Muscle of back (tissue), 13 donors: ENCODE results near the gene NOCT. TPM values are rescaled to one million over a fixed set of nuclear protein-coding genes. Genes with fewer than 3 reads are reported as not detected.
A peak's percentile ranks its signal among the peaks of the same experiment; 100 is the strongest.
"Not testable (repeated sequence)": the region's sequence is repeated elsewhere in the genome, so short reads cannot be mapped to it uniquely, and the experiment has no call there.

Experiments used
- DNase-seq, 3 donors: peaks; one replicate each; pipeline versions ENCODE4 v3.0.0 to v3.0.0-alpha.2; 2013
- long read RNA-seq, 9 donors: transcript quantifications; one replicate each; lab custom pipeline, GENCODE V29; 2026
- polyA plus RNA-seq, 10 donors: library from polyadenylated mRNA; unstranded; fragments of 120-200 nt; gene quantifications; one replicate each; pipeline ENCODE4 v1.2.1, GENCODE V29; 2013; ENCODE audit not compliant: insufficient read length in 10 of 10

NOCT gene, protein sequence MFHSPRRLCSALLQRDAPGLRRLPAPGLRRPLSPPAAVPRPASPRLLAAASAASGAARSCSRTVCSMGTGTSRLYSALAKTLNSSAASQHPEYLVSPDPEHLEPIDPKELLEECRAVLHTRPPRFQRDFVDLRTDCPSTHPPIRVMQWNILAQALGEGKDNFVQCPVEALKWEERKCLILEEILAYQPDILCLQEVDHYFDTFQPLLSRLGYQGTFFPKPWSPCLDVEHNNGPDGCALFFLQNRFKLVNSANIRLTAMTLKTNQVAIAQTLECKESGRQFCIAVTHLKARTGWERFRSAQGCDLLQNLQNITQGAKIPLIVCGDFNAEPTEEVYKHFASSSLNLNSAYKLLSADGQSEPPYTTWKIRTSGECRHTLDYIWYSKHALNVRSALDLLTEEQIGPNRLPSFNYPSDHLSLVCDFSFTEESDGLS
- polyA plus RNA-seq: 1 to 10 TPM; 2.9 to 4.5 (median 3.7) TPM
- long read RNA-seq, donor 1: 0 reads
- long read RNA-seq, donor 2, partial matches to known transcripts: 0 of 1 reads
- long read RNA-seq, donor 2, other reads (novel, unspliced or antisense): 0 of 1 reads
- long read RNA-seq, donor 3: 0 reads
- long read RNA-seq, donor 4, partial matches to known transcripts: 0 of 1 reads
- long read RNA-seq, donor 4, other reads (novel, unspliced or antisense): 0 of 1 reads
- long read RNA-seq, donor 5: 0 reads
- long read RNA-seq, donor 6, partial matches to known transcripts: 23 of 24 reads
- long read RNA-seq, donor 6, other reads (novel, unspliced or antisense): 0 of 24 reads
- long read RNA-seq, donor 7, partial matches to known transcripts: 13 of 13 reads
- long read RNA-seq, donor 7, other reads (novel, unspliced or antisense): 0 of 13 reads
- long read RNA-seq, donor 8: 0 reads
- long read RNA-seq, donor 9: 0 reads

DNA sequence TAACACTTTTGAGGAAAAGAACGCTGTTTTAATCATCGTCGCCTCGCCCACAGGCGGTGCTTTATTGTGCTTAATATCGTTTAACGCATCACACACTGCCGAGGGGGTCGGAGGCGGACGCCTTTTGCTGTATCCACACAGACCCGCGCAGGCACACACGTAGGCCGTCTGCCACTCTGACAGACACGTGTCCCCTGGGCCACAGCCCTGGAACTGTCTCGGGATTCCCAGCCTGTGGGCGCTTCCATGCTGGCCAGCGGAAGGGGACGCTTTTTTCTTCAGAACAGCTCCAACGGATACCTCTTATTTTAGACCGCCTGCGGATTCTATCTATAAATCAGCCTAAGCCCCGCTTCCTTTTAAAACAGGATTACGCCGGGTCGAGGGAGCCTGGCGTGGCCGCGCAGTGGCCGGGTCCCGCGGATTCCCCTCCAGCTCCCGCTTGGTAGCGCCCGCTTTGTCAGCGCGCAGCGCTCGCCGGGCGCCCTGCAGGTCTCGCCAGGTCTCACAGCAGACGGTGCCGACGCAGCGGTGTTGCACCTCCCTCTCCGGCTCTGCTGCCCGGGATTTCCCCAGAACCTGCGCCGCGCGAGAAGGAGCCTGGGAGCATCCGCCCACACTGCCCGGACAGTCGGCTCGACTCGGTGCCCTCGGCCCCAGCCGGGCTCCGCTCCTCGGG, at the start of gene NOCT:
NOCT (plus strand) TSS at position 513 of the 679 bp plus-strand sequence. CDS start 201 bp downstream, outside the sequence.
- DNase-seq: peak; percentile 88 to 95 (median 90)

GRCh38 chr4:138967313-138967712, 48.3 kb upstream of the NOCT start:
- no peak for DNase-seq

- DNase-seq: peak; percentile 4 to 52 (median 30)
These were observed 42.4 kb upstream of the NOCT start for GRCh38 chr4:138972956-138973801.

GRCh38 chr4:138975225-138975624, 40.4 kb upstream of the NOCT start:
- no peak for DNase-seq

- DNase-seq: no peak
These were observed 39.1 kb upstream of the NOCT start for GRCh38 chr4:138976526-138976925.

DNA sequence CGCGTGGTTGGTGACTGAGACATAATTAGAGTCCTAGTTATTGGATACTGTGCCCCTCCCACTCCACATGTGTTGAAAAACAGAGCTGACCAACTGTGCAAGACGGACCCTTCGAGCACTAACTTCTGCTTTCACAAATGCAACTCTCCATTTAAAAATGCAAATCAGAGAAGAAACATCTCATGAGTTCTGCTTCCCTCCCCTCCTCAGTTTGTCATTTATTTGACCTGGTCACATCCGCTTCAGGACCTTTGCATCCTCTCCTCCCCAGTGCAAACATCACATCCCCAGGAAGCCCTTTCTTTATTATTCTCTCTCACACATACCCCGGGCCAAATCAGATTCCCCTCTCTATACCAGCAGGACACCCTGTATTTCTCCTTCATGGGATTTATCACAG, 38.1 kb upstream of the NOCT start:
- no peak for DNase-seq

DNA sequence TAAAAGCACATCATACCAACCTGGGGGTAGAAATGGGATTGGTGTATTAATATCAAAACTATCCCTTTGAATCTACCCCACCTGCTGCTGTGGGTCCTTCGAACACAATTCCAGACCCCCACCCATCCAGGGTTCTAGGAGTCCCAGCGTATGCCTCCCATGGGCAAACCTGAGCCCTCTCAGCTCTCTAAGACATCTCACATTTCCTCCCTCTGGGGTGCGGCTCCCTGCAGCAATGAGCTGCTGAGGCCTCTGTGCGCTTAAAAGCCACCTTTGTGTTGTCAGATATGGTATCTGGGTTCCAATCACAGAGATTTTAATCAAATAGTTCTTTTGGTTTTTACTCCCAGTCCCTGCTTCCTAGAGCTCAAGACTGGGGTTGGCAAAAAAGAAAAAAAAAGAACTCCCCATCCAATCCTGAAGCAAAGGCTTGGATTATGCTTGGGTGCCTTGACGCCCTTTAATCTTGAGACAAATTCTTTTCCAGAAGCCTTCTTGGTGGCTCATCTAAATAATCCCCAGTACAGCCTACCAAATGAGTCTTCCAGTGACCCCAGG, 37.5 kb upstream of the NOCT start:
- DNase-seq: no peak

DNA sequence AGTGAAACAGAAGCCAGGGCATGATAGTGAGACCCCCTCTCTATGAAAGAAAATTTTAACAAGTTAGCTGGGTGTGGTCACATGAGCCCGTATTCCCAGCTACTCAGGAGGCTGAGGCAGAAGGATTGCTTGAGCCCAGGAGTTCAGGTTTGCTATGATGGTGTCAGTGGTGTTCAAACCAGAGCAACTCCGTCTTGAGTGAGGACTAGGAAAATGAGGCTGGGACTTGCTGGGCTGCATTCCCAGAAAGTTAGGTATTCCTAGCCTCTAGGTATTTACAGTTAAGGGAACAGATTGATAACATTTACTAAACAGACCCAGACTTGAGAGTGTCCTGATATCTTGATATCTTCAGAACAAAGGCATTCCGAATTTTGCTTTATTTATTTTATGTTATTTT, 37.0 kb upstream of the NOCT start:
- DNase-seq: no peak

- no peak for DNase-seq
These were observed 35.8 kb upstream of the NOCT start for GRCh38 chr4:138979742-138980141.

DNA sequence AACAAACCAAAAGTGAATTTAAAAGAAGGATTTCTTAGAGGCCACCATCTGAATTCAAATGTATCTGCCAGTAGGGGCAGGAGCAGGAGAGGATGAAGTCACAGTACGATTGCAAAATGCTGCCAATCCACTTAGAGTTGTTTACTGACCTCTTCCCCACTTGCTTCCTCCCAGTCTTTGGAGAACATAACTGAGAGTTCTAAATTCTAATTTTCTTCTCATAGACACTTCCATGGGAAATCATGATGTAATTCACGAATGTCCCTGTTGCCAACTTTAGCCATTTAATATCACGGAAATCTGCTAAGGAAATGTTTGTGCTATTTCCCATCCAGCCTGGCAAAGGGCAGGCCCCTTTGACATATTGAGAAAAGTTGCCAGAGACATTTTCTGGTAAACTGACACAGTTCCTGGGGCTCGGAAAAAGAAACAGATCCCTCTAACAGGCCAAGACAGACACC, 33.6 kb upstream of the NOCT start:
- DNase-seq: peak; percentile 17 to 74 (median 52)

GRCh38 chr4:138982754-138983153, 32.8 kb upstream of the NOCT start:
- DNase-seq: no peak

GRCh38 chr4:138983690-138984089, 31.9 kb upstream of the NOCT start:
- no peak for DNase-seq

- no peak for DNase-seq
These were observed 30.9 kb upstream of the NOCT start for GRCh38 chr4:138984647-138985046.

DNA sequence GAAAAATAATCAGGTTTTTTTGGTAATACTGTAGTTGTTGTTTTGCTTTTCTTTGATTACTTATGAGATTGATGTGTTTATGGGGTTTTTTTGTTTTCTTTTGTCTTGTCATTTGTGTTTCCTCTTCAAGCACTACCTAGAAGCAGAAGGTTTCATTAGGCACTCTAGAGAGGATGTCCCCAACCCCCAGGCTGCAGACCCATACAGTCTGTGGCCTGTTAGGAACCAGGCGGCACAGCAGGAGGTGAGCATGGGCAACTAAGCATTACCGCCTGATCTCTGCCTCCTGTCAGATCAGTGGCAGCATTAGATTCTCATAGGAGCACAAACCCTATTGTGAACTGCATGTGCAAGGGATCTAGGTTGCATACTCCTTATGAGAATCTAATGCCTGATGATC, 22.9 kb upstream of the NOCT start:
- no peak for DNase-seq

DNA sequence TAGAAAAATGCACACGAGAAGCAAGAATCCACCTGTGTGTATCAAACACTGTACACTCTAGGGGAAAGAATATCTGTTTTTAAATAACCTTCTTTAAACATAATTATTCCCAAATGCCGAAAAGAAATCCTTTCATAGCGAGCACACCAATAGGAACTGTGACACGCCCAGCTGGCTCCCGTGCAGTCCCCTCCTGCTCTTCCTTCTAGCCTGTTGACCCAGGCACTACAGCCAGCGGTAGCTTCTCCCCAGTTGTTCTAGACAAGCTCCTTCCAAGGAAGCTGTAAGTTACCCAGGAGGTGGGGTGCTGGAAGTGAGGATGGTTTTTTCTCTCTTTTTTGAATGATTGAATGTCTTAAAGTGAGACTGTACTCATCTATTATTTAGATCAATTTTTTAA, 19.5 kb upstream of the NOCT start:
- no peak for DNase-seq

- no peak for DNase-seq
These were observed 15.9 kb upstream of the NOCT start for GRCh38 chr4:138999666-139000065.

GRCh38 chr4:139000134-139000533, 15.4 kb upstream of the NOCT start:
- not testable (repeated sequence) for DNase-seq

DNA sequence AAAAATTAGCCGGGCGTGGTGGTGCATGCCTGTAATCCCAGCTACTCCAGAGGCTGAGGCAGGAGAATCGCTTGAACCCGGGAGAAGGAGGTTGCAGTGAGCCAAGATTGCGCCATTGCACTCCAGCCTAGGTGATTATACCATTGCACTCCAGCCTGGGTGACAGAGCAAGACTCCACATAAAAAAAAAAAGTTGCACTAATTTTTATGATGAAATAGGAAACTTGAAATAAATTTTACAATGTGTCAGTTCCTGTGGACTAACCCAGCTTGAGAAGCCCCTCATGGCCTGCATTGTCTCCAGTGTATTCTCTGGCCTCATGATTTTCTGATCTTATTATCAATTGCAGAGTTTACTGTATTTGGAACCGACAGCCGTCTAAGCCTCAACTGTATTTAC, 14.2 kb upstream of the NOCT start:
- not testable (repeated sequence) for DNase-seq

- DNase-seq: not testable (repeated sequence)
These were observed 11.9 kb upstream of the NOCT start for GRCh38 chr4:139003668-139004067.

- no peak for DNase-seq
These were observed 9.8 kb upstream of the NOCT start for GRCh38 chr4:139005774-139006173.

GRCh38 chr4:139007640-139008039, 7.9 kb upstream of the NOCT start:
- no peak for DNase-seq
